H1 (cell line): Measurements from ENCODE around the gene KTN1. TPM values are rescaled to one million over a fixed set of nuclear protein-coding genes. Genes with fewer than 3 reads are reported as not detected.

Source experiments
- CTCF ChIA-PET: fragments of 300-600 bp; sonication (Branson Sonifier 250); formaldehyde crosslinking; loops from one replicate; lab custom pipeline; 2021; ENCODE audit not compliant: partially characterized antibody; lab: Charles Lee
- POLR2A ChIA-PET: fragments of 300-600 bp; sonication (Branson Sonifier 250); formaldehyde crosslinking; loops from one replicate; lab custom pipeline; 2021; ENCODE audit warnings: inconsistent platforms; ENCODE audit not compliant: partially characterized antibody; lab: Charles Lee
- DNase-seq, 2 experiments: peaks; one replicate each; pipeline versions ENCODE4 v3.0.0 to v3.0.0-alpha.2; 2010 to 2022; ENCODE audit warnings: low spot score in 2 of 2, low read depth in 1 of 2, mixed read lengths in 1 of 2
- FAIRE-seq: peaks from 2 replicates; lab custom pipeline; 2011; peaks lifted over from hg19 to GRCh38; lab: Jason Lieb, UNC
- H2AFZ ChIP-seq: 2 replicates; pipeline ENCODE4 v1.8.1; 2012; ENCODE audit warnings: low read length, inconsistent platforms
- H2AK5ac ChIP-seq: 2 replicates; pipeline ENCODE4 v1.6.1; 2013; ENCODE audit warnings: low read depth, low read length
- H2BK120ac ChIP-seq: replicated peaks from 2 replicates; pipeline ENCODE3; 2013; ENCODE audit warnings: low read depth, low read length, inconsistent platforms
- H2BK12ac ChIP-seq: 2 replicates; pipeline ENCODE4 v1.6.1; 2013; ENCODE audit warnings: low read depth, low read length
- H2BK15ac ChIP-seq: 2 replicates; pipeline ENCODE4 v1.6.1; 2013; ENCODE audit warnings: low read length
- H2BK20ac ChIP-seq: 2 replicates; pipeline ENCODE4 v1.6.1; 2013; ENCODE audit warnings: low read length
- H2BK5ac ChIP-seq: 2 replicates; pipeline ENCODE4 v1.6.1; 2013; ENCODE audit warnings: low read depth, low read length
- H3K14ac ChIP-seq: 2 replicates; pipeline ENCODE4 v1.6.1; 2013; ENCODE audit warnings: inconsistent platforms; ENCODE audit not compliant: insufficient read length
- H3K18ac ChIP-seq: 2 replicates; pipeline ENCODE4 v1.6.1; 2013; ENCODE audit warnings: low read length; ENCODE audit errors: extremely low read depth
- H3K23ac ChIP-seq: 2 replicates; pipeline ENCODE4 v1.6.1; 2013; ENCODE audit warnings: inconsistent platforms; ENCODE audit not compliant: insufficient read length
- H3K23me2 ChIP-seq: 2 replicates; pipeline ENCODE4 v1.6.1; 2013; ENCODE audit warnings: low read depth, low read length
- H3K27ac ChIP-seq: 2 replicates; pipeline ENCODE4 v1.6.1; 2011; ENCODE audit warnings: low read depth, low read length, inconsistent platforms
- H3K27me3 ChIP-seq, 4 experiments: replicated peaks in 1 of 4; 1 replicate in 1 of 4; 2 replicates in 3 of 4; pipeline versions ENCODE4 v1.6.1 to v1.8.1; 2011 to 2013; ENCODE audit warnings: low read length in 3 of 4, mild to moderate bottlenecking in 3 of 4, inconsistent platforms in 2 of 4, mixed read lengths in 2 of 4, moderate library complexity in 1 of 4; ENCODE audit not compliant: control insufficient read depth in 3 of 4, insufficient read depth in 3 of 4; ENCODE audit errors: extremely low read depth in 1 of 4
- H3K36me3 ChIP-seq, 4 experiments: 2 replicates each; pipeline versions ENCODE4 v1.6.1 to v1.8.1; 2011 to 2013; ENCODE audit warnings: mild to moderate bottlenecking in 4 of 4, low read length in 3 of 4, moderate library complexity in 2 of 4, control low read depth in 1 of 4, inconsistent platforms in 1 of 4; ENCODE audit not compliant: insufficient read depth in 4 of 4, control insufficient read depth in 2 of 4
- H3K4ac ChIP-seq: replicated peaks from 2 replicates; pipeline ENCODE3; 2013; ENCODE audit warnings: low read length, low read depth, mixed read lengths, inconsistent platforms; ENCODE audit not compliant: insufficient read length
- H3K4me1 ChIP-seq, 4 experiments: replicated peaks in 1 of 4; 1 replicate in 1 of 4; 2 replicates in 3 of 4; pipeline versions ENCODE4 v1.6.1 to v1.8.1; 2011 to 2013; ENCODE audit warnings: low read length in 3 of 4, inconsistent platforms in 2 of 4, mixed read lengths in 1 of 4; ENCODE audit not compliant: insufficient read depth in 4 of 4, control insufficient read depth in 3 of 4
- H3K4me2 ChIP-seq, 2 experiments: 2 replicates each; pipeline versions ENCODE4 v1.6.1 to v1.8.1; 2011 to 2013; ENCODE audit warnings: low read depth in 2 of 2, low read length in 2 of 2, control low read depth in 1 of 2, inconsistent platforms in 1 of 2, mild to moderate bottlenecking in 1 of 2; ENCODE audit not compliant: insufficient read depth in 1 of 2
- H3K4me3 ChIP-seq, 4 experiments: fragments of 200-600, 300-600 bp in 1 of 4; sonication (generic), shearing (Covaris generic), sonication (Bioruptor Twin) in 1 of 4; 2 replicates each; pipeline versions ENCODE4 v1.5.1 to v1.8.1; 2011 to 2016; ENCODE audit warnings: low read length in 4 of 4, low read depth in 3 of 4, control low read depth in 2 of 4, inconsistent platforms in 2 of 4, mild to moderate bottlenecking in 2 of 4, mixed read lengths in 1 of 4, moderate library complexity in 1 of 4; ENCODE audit not compliant: insufficient read depth in 2 of 4; ENCODE audit errors: extremely low read depth in 1 of 4
- H3K56ac ChIP-seq: replicated peaks from 2 replicates; pipeline ENCODE3; 2013; ENCODE audit warnings: low read depth, mild to moderate bottlenecking, mixed read lengths, low read length, inconsistent platforms; ENCODE audit not compliant: insufficient read length
- H3K79me1 ChIP-seq: 2 replicates; pipeline ENCODE4 v1.6.1; 2013; ENCODE audit warnings: low read depth, low read length, control low read depth
- H3K79me2 ChIP-seq, 2 experiments: 2 replicates each; pipeline versions ENCODE4 v1.6.1 to v1.8.1; 2012 to 2013; ENCODE audit warnings: low read length in 2 of 2, mild to moderate bottlenecking in 2 of 2, inconsistent platforms in 1 of 2; ENCODE audit not compliant: insufficient read depth in 2 of 2, control insufficient read depth in 1 of 2
- H3K9ac ChIP-seq, 4 experiments: replicated peaks in 1 of 4; 1 replicate in 1 of 4; 2 replicates in 3 of 4; pipeline versions ENCODE4 v1.6.1 to v1.8.1; 2011 to 2013; ENCODE audit warnings: low read depth in 3 of 4, low read length in 3 of 4, control low read depth in 2 of 4, mild to moderate bottlenecking in 2 of 4, moderate library complexity in 2 of 4, inconsistent platforms in 1 of 4; ENCODE audit errors: extremely low read depth in 1 of 4
- H3K9me3 ChIP-seq, 2 experiments: 2 replicates each; pipeline versions ENCODE4 v1.6.1 to v1.8.1; 2012 to 2013; ENCODE audit warnings: mild to moderate bottlenecking in 2 of 2, moderate library complexity in 2 of 2, control low read depth in 1 of 2, inconsistent platforms in 1 of 2, low read depth in 1 of 2, low read length in 1 of 2, mixed read lengths in 1 of 2; ENCODE audit not compliant: insufficient read depth in 2 of 2
- H4K20me1 ChIP-seq, 2 experiments: replicated peaks in 1 of 2; 2 replicates each; pipeline versions ENCODE3 to v1.8.1; 2011 to 2013; ENCODE audit warnings: inconsistent platforms in 2 of 2, low read length in 2 of 2, mild to moderate bottlenecking in 1 of 2; ENCODE audit not compliant: insufficient read depth in 2 of 2, control insufficient read depth in 1 of 2
- H4K5ac ChIP-seq: 2 replicates; pipeline ENCODE4 v1.6.1; 2013; ENCODE audit warnings: low read length, low read depth, mixed read lengths, inconsistent platforms; ENCODE audit not compliant: insufficient read length
- H4K8ac ChIP-seq: 2 replicates; pipeline ENCODE4 v1.8.0; 2013; ENCODE audit warnings: mild to moderate bottlenecking, moderate library complexity, low read length, inconsistent platforms; ENCODE audit not compliant: insufficient read depth; ENCODE audit errors: extremely low read depth
- H4K91ac ChIP-seq: replicated peaks from 2 replicates; pipeline ENCODE3; 2013; ENCODE audit warnings: low read length, mixed read lengths, inconsistent platforms; ENCODE audit not compliant: insufficient read length
- ATF3 ChIP-seq: IDR thresholded peaks from 2 replicates; pipeline ENCODE4 v1.6.1; 2011; ENCODE audit warnings: low read depth, mild to moderate bottlenecking, low read length; ENCODE audit not compliant: insufficient read depth
- BACH1 ChIP-seq: IDR thresholded peaks from 2 replicates; pipeline ENCODE4 v1.6.1; 2012; ENCODE audit warnings: low read length, improper control_type of control experiment
- CBX8 ChIP-seq: fragments of 300-800, 300-1000 bp; sonication (generic); IDR thresholded peaks from 2 replicates; pipeline ENCODE4 v1.7.1; 2016; ENCODE audit warnings: low read depth, low read length, borderline replicate concordance
- CREB1 ChIP-seq: IDR thresholded peaks from 2 replicates; pipeline ENCODE4 v1.6.1; 2012; ENCODE audit warnings: inconsistent platforms
- CTBP2 ChIP-seq: IDR thresholded peaks from 2 replicates; pipeline ENCODE4 v1.7.0; 2011; ENCODE audit warnings: borderline replicate concordance, mild to moderate bottlenecking, moderate library complexity, mixed read lengths, low read length; ENCODE audit not compliant: insufficient read depth, insufficient read length
- GABPA ChIP-seq: IDR thresholded peaks from 2 replicates; pipeline ENCODE4 v1.6.1; 2011; ENCODE audit warnings: mild to moderate bottlenecking, low read length, moderate library complexity, borderline replicate concordance; ENCODE audit not compliant: insufficient read depth
- GTF2F1 ChIP-seq: IDR thresholded peaks from 2 replicates; pipeline ENCODE4 v1.6.1; 2012; ENCODE audit warnings: low read depth, low read length, improper control_type of control experiment, borderline replicate concordance
- NANOG ChIP-seq: IDR thresholded peaks from 2 replicates; pipeline ENCODE4 v1.6.1; 2011; ENCODE audit warnings: low read length, low read depth, mild to moderate bottlenecking, inconsistent platforms; ENCODE audit not compliant: insufficient read depth, poor library complexity, severe bottlenecking
- RXRA ChIP-seq: IDR thresholded peaks from 2 replicates; pipeline ENCODE4 v1.6.1; 2011; ENCODE audit warnings: low read depth, mild to moderate bottlenecking, low read length, moderate library complexity; ENCODE audit not compliant: insufficient read depth
- SP2 ChIP-seq: IDR thresholded peaks from 2 replicates; pipeline ENCODE4 v1.6.1; 2012; ENCODE audit warnings: mild to moderate bottlenecking, low read length, inconsistent platforms
- USF2 ChIP-seq: IDR thresholded peaks from 2 replicates; pipeline ENCODE4 v1.6.1; 2011; ENCODE audit warnings: low read length, improper control_type of control experiment
- polyA plus RNA-seq, 7 experiments: library from polyadenylated mRNA; depleted of rRNA in 3 of 7; stranded (reverse) in 5 of 7; unstranded in 2 of 7; fragments of >200 nt in 5 of 7; fragments of 200-250 nt in 2 of 7; gene quantifications; 1 replicate in 5 of 7; 2 replicates in 1 of 7; 4 replicates in 1 of 7; pipeline versions ENCODE4 v1.2.1 to v1.2.3, GENCODE V29; 2011 to 2013; ENCODE audit warnings: missing spikeins in 2 of 7, mixed read lengths in 2 of 7
- total RNA-seq: library from RNA; stranded (reverse); fragmentation: NEBNext Ultra II Directional; extraction: Animal tissue kit (Norgen Biotek cat#: 25700); gene quantifications from 2 replicates; pipeline ENCODE4 v1.2.1, GENCODE V29; 2021

Gene KTN1
- total and polyA plus RNA-seq, 2 of the 8 experiments (the other 6 are each of a cell fraction or from before 2014, with no cell fraction given), result 15.4 to 151 TPM

GRCh38 chr14:55537782-55538181, 42.2 kb upstream of the KTN1 start:
- no peak overlapping the region for H3K14ac ChIP-seq
- H3K79me1 ChIP-seq, result no peaks in the 10 kb centered on the region
- CTCF ChIA-PET, result interaction anchor here (1.2 kb wide), 1 partner anchor 16 kb away, joined by 3 read pairs; no protein-coding TSS in a partner anchor
- no peak for DNase-seq
- no peaks in the 10 kb centered on the region for H4K20me1 ChIP-seq
- no peak overlapping the region for H3K4me2 ChIP-seq
- no peak overlapping the region for H2BK15ac ChIP-seq
- no peak for TF ChIP-seq CTBP2
- TF ChIP-seq NANOG, result no peak
- TF ChIP-seq ATF3, result no peak
- no peak for TF ChIP-seq CBX8
- no peak for TF ChIP-seq SP2
- TF ChIP-seq GTF2F1, result no peak
- TF ChIP-seq GABPA, result no peak
- TF ChIP-seq USF2, result no peak
- TF ChIP-seq BACH1, result no peak
- no peak for TF ChIP-seq RXRA
- TF ChIP-seq CREB1, result no peak
- no peak overlapping the region for H2BK120ac ChIP-seq
- no peak overlapping the region for H2BK20ac ChIP-seq
- H3K9me3 ChIP-seq, result peaks cover 5 to 6% of the 10 kb centered on the region in 2 experiments; a peak in 3 of 4 replicates
- H3K56ac ChIP-seq, result no peak overlapping the region
- no peak overlapping the region for H3K23ac ChIP-seq
- no peak overlapping the region for H2BK5ac ChIP-seq
- no peak for FAIRE-seq
- no peaks in the 10 kb centered on the region for H3K27me3 ChIP-seq
- H4K5ac ChIP-seq, result no peak overlapping the region
- no peak overlapping the region for H2AFZ ChIP-seq
- POLR2A ChIA-PET, result no interaction called here
- no peaks in the 10 kb centered on the region for H3K79me2 ChIP-seq
- H3K4ac ChIP-seq, result no peak overlapping the region
- no peaks in the 10 kb centered on the region for H3K36me3 ChIP-seq
- H3K18ac ChIP-seq, result no peak overlapping the region
- no peak overlapping the region for H3K4me3 ChIP-seq
- H4K91ac ChIP-seq, result no peak overlapping the region
- no peak overlapping the region for H4K8ac ChIP-seq
- no peak overlapping the region for H3K27ac ChIP-seq
- no peak overlapping the region for H2AK5ac ChIP-seq
- H2BK12ac ChIP-seq, result no peak overlapping the region
- no peaks in the 10 kb centered on the region for H3K23me2 ChIP-seq
- H3K4me1 ChIP-seq, result no peaks in the 10 kb centered on the region
- no peak overlapping the region for H3K9ac ChIP-seq
